A549 (cell line): Measurements from ENCODE around the gene TMEM183A.

Source experiments
- BCL3 ChIP-seq: fragments of >200 bp; sonication (Bioruptor Twin); formaldehyde crosslinking; IDR thresholded peaks from 3 replicates; pipeline ENCODE4 v1.6.1; 2016
- CHD2 ChIP-seq: fragments of 150-350 bp; IDR thresholded peaks from 2 replicates; pipeline ENCODE4 v1.6.1; 2014; ENCODE audit warnings: low read length; ENCODE audit not compliant: partially characterized antibody
- CHD4 ChIP-seq: fragments of 200-600 bp; sonication (generic); IDR thresholded peaks from 2 replicates; pipeline ENCODE4 v1.6.1; 2016; ENCODE audit warnings: antibody characterized with exemption, mild to moderate bottlenecking, borderline replicate concordance
- CTCF ChIP-seq: fragments of >200 bp; sonication (Bioruptor Twin); formaldehyde crosslinking; IDR thresholded peaks from 3 replicates; pipeline ENCODE4 v1.5.1; 2016
- EP300 ChIP-seq, 2 experiments: fragments of >200 bp; sonication (Bioruptor Twin); formaldehyde crosslinking; IDR thresholded peaks; 2 replicates in 1 of 2; 3 replicates in 1 of 2; pipeline ENCODE4 v1.6.1; 2016 to 2017
- GATA3 ChIP-seq: IDR thresholded peaks from 2 replicates; pipeline ENCODE4 v1.6.1; 2012; ENCODE audit warnings: borderline replicate concordance
- JUN ChIP-seq, 2 experiments: fragments of >200 bp; sonication (Bioruptor Twin); formaldehyde crosslinking; IDR thresholded peaks; 2 replicates in 1 of 2; 3 replicates in 1 of 2; pipeline ENCODE4 v1.6.1; 2016 to 2017
- JUNB ChIP-seq: fragments of >200 bp; sonication (Bioruptor Twin); formaldehyde crosslinking; IDR thresholded peaks from 2 replicates; pipeline ENCODE4 v1.6.1; 2016
- MAFK ChIP-seq: fragments of 450-650 bp; IDR thresholded peaks from 2 replicates; pipeline ENCODE4 v1.6.1; 2014; ENCODE audit not compliant: partially characterized antibody
- NR3C1 ChIP-seq: fragments of >200 bp; sonication (Bioruptor Twin); formaldehyde crosslinking; IDR thresholded peaks from 3 replicates; pipeline ENCODE4 v1.6.1; 2017
- REST ChIP-seq: fragments of 200-600 bp; sonication (generic); IDR thresholded peaks from 2 replicates; pipeline ENCODE4 v1.6.1; 2016; ENCODE audit warnings: antibody characterized with exemption, mild to moderate bottlenecking, moderate library complexity
- RFX5 ChIP-seq: fragments of 450-650 bp; IDR thresholded peaks from 2 replicates; pipeline ENCODE4 v1.7.1; 2014; ENCODE audit warnings: antibody characterized with exemption, mild to moderate bottlenecking, moderate library complexity
- SMC3 ChIP-seq: fragments of >200 bp; sonication (Bioruptor Twin); formaldehyde crosslinking; IDR thresholded peaks from 3 replicates; pipeline ENCODE4 v1.6.1; 2018; ENCODE audit warnings: inconsistent platforms
- TP53 ChIP-seq: fragments of 250-450 bp; sonication (Bioruptor Pico); IDR thresholded peaks from 2 replicates; pipeline ENCODE4 v1.5.0; 2021; ENCODE audit warnings: mild to moderate bottlenecking, moderate library complexity

GRCh38 chr1:203039609-203040512, 32.7 kb downstream of the TMEM183A start:
- TF ChIP-seq MAFK (no peak), RFX5 (no peak), CHD2 (no peak), CTCF (no peak; the same call in 1 of the 3 replicates), TP53 (CRISPR knock-in tag) (no peak), CHD4 (no peak), JUNB (no peak), BCL3 (no peak), JUN (IDR thresholded peaks at IDR 0.05) (no peak), EP300 (IDR thresholded peaks at IDR 0.05) (no peak), GATA3 (no peak), SMC3 (no peak), REST (no peak), NR3C1 (no peak)
